ENCODE data around the gene OR1N1. TPM values are rescaled to one million over a fixed set of nuclear protein-coding genes. Genes with fewer than 3 reads are reported as not detected.

The OR1N1 gene
- total RNA-seq, 4 donors from 2014 or later: not detected

DNA sequence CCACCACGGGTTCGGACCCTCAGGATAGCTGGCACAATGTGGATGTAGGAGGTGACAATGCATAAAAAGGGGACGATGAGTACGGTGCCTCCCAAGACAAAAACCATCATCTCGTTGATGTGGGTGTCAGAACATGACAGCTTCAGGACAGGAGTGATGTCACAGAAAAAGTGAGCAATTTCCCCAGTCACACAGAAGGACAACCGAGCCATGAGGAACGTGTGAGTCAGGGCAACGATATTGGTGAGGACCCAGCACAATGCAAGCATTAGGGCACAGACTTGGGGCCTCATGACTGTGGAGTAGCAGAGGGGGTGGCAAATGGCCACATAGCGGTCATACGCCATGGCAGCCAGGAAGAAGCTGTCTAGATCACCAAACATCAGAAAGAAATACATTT lies 491 bp downstream of the OR1N1 start:
- no peaks in the 10 kb centered on the region for H3K27me3 ChIP-seq
- no peaks in the 10 kb centered on the region for H3K9me3 ChIP-seq
- no peaks in the 10 kb centered on the region for H3K4me1 ChIP-seq
- no peaks in the 10 kb centered on the region for H3K36me3 ChIP-seq
- no peak for DNase-seq
- intact Hi-C loops (cut with DNase I): no loop called here
- TF ChIP-seq, protein P1, sequence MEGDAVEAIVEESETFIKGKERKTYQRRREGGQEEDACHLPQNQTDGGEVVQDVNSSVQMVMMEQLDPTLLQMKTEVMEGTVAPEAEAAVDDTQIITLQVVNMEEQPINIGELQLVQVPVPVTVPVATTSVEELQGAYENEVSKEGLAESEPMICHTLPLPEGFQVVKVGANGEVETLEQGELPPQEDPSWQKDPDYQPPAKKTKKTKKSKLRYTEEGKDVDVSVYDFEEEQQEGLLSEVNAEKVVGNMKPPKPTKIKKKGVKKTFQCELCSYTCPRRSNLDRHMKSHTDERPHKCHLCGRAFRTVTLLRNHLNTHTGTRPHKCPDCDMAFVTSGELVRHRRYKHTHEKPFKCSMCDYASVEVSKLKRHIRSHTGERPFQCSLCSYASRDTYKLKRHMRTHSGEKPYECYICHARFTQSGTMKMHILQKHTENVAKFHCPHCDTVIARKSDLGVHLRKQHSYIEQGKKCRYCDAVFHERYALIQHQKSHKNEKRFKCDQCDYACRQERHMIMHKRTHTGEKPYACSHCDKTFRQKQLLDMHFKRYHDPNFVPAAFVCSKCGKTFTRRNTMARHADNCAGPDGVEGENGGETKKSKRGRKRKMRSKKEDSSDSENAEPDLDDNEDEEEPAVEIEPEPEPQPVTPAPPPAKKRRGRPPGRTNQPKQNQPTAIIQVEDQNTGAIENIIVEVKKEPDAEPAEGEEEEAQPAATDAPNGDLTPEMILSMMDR (IDR thresholded peaks at IDR 0.05): no peak
- TF ChIP-seq POLR2A (IDR thresholded peaks at IDR 0.05): no peak
- no peak overlapping the region for H3K4me3 ChIP-seq
- no peak overlapping the region for H3K27ac ChIP-seq
- 69 to 77% methylated on average over 10 of the region's 10 CpGs for WGBS, 2 donors

- Histone ChIP-seq H3K27me3 (no peaks in the 10 kb centered on the region), H3K4me1 (no peaks in the 10 kb centered on the region), H3K36me3 (no peaks in the 10 kb centered on the region), H3K4me3 (no peak overlapping the region), H3K9me3 (no peaks in the 10 kb centered on the region), H3K27ac (no peak overlapping the region)
- intact Hi-C loops (cut with DNase I): no loop called here
- 88 to 97% methylated on average over 3 of the region's 3 CpGs for WGBS, 2 donors
- TF ChIP-seq, protein P1 (IDR thresholded peaks at IDR 0.05): no peak
- TF ChIP-seq POLR2A (IDR thresholded peaks at IDR 0.05): no peak
- DNase-seq: no peak
Observed at GRCh38 chr9:122519376-122519775, 7.7 kb downstream of the OR1N1 start.

GRCh38 chr9:122518841-122519240 lies 8.3 kb downstream of the OR1N1 start, which contains the start of gene OR1J4:
TSS of gene OR1J4 (plus strand) at chr9:122519141. CDS start at chr9:122519141, 0 bp downstream.
- intact Hi-C loops (cut with DNase I): no loop called here
- TF ChIP-seq POLR2A (IDR thresholded peaks at IDR 0.05): no peak
- TF ChIP-seq, protein P1 (IDR thresholded peaks at IDR 0.05): no peak
- H3K27ac ChIP-seq: no peak within 1 kb of the TSS
- no peaks in the 10 kb centered on the region for H3K36me3 ChIP-seq
- WGBS, 2 donors: 73% methylated on average over 4 of the region's 4 CpGs
- DNase-seq: no peak
- no peak within 1 kb of the TSS for H3K4me3 ChIP-seq
- no peaks in the 10 kb centered on the region for H3K4me1 ChIP-seq
- H3K27me3 ChIP-seq: no peaks in the 10 kb centered on the region
- H3K9me3 ChIP-seq: no peaks in the 10 kb centered on the region

- 49 to 54% methylated on average over 2 of the region's 2 CpGs for WGBS, 2 donors
- H3K4me1 ChIP-seq: no peaks in the 10 kb centered on the region
- no peak overlapping the region for H3K4me3 ChIP-seq
- no peaks in the 10 kb centered on the region for H3K36me3 ChIP-seq
- no peak overlapping the region for H3K27ac ChIP-seq
- no peaks in the 10 kb centered on the region for H3K9me3 ChIP-seq
- intact Hi-C loops (cut with DNase I): no loop called here
- no peaks in the 10 kb centered on the region for H3K27me3 ChIP-seq
- TF ChIP-seq, protein P1 (IDR thresholded peaks at IDR 0.05): no peak
- TF ChIP-seq POLR2A (IDR thresholded peaks at IDR 0.05): no peak
- no peak for DNase-seq
Observed at GRCh38 chr9:122518226-122518625, 8.9 kb downstream of the OR1N1 start.

DNA sequence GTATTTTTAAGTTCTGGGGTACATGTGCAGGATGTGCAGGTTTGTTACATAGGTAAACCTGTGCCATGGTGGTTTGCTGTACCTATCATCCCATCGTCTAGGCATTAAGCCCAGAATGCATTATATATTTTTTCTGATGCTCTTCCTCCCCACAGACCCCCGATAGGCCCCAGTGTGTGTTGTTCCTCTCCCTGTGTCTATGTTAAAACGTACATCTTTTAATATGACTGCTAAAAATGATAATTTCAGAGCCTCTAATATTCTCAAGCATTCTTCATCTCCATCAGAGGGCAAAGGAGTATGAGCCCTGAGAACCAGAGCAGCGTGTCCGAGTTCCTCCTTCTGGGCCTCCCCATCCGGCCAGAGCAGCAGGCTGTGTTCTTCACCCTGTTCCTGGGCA lies 16.6 kb downstream of the OR1N1 start, which contains the start of gene OR1J2:
Gene OR1J2, plus strand, starts transcription at position 301 of the 400 bp plus-strand sequence. Its CDS starts 0 bp downstream, at position 301.
- intact Hi-C loops (cut with DNase I): no loop called here

More for the DNA sequence above, 16.6 kb downstream of the OR1N1 start, which contains the start of gene OR1J2:
- no peaks in the 10 kb centered on the region for H3K4me1 ChIP-seq
- H3K4me3 ChIP-seq: no peak within 1 kb of the TSS
- no peak for TF ChIP-seq POLR2A (IDR thresholded peaks at IDR 0.05)
- TF ChIP-seq, protein P1 (IDR thresholded peaks at IDR 0.05): no peak
- H3K36me3 ChIP-seq: no peaks in the 10 kb centered on the region
- WGBS, 2 donors: 76 to 81% methylated on average over 6 of the region's 6 CpGs
- H3K27me3 ChIP-seq: no peaks in the 10 kb centered on the region
- no peaks in the 10 kb centered on the region for H3K9me3 ChIP-seq
- no peak within 1 kb of the TSS for H3K27ac ChIP-seq
- DNase-seq: no peak
